Activated naive CD4-positive, alpha-beta T cell treated with anti-CD3 and anti-CD28 coated beads, Interleukin-2, amount 50 U/mL, for 16 hours (primary cell): ENCODE measurements around the gene NEK4.
"Not testable (repeated sequence)": the region's sequence is repeated elsewhere in the genome, so short reads cannot be mapped to it uniquely, and the experiment has no call there.

Experiments
- DNase-seq: peaks from one replicate; pipeline ENCODE4 v3.0.0-alpha.2; 2020

NEK4 gene

GRCh38 chr3:52777959-52778805 is 7.4 kb upstream of the NEK4 start:
- no peak for DNase-seq

- no peak for DNase-seq
Measured at GRCh38 chr3:52777127-52777958, 6.6 kb upstream of the NEK4 start, which contains the start of gene ITIH1. Gene ITIH1, plus strand, starts transcription at chr3:52777599. Its CDS starts 17 bp downstream, at chr3:52777616.

- DNase-seq: not testable (repeated sequence)
Measured at GRCh38 chr3:52776486-52776885, 5.7 kb upstream of the NEK4 start.

- DNase-seq: no peak
Measured at GRCh38 chr3:52775877-52776276, 5.1 kb upstream of the NEK4 start.

- DNase-seq: no peak
Measured at GRCh38 chr3:52774901-52775864, 4.4 kb upstream of the NEK4 start.

GRCh38 chr3:52774066-52774713 is 3.5 kb upstream of the NEK4 start:
- DNase-seq: no peak

GRCh38 chr3:52773361-52774065 is 2.8 kb upstream of the NEK4 start:
- no peak for DNase-seq

GRCh38 chr3:52771702-52772101 is 962 bp upstream of the NEK4 start:
- no peak for DNase-seq

- DNase-seq: no peak
Measured at GRCh38 chr3:52771334-52771681, 568 bp upstream of the NEK4 start.

- DNase-seq: no peak
Measured at GRCh38 chr3:52769786-52770455, 819 bp downstream of the NEK4 start.

- DNase-seq: no peak
Measured at GRCh38 chr3:52763466-52763865, 7.3 kb downstream of the NEK4 start.

- DNase-seq: no peak
Measured at GRCh38 chr3:52756141-52756540, 14.6 kb downstream of the NEK4 start.

GRCh38 chr3:52754373-52754772 is 16.4 kb downstream of the NEK4 start:
- no peak for DNase-seq

GRCh38 chr3:52752045-52752660 is 18.6 kb downstream of the NEK4 start:
- no peak for DNase-seq

- no peak for DNase-seq
Measured at GRCh38 chr3:52743721-52744120, 27.0 kb downstream of the NEK4 start.

GRCh38 chr3:52743152-52743551 is 27.6 kb downstream of the NEK4 start:
- no peak for DNase-seq

- no peak for DNase-seq
Measured at GRCh38 chr3:52742418-52743041, 28.2 kb downstream of the NEK4 start.

- no peak for DNase-seq
Measured at GRCh38 chr3:52739730-52740129, 31.0 kb downstream of the NEK4 start.

- DNase-seq: no peak
Measured at GRCh38 chr3:52733256-52733891, 37.4 kb downstream of the NEK4 start.

- no peak for DNase-seq
Measured at GRCh38 chr3:52731590-52731989, 39.1 kb downstream of the NEK4 start.
